GM19468 (cell line): ENCODE data around the gene NEK9.
A peak's percentile ranks its signal among the peaks of the same experiment; 100 is the strongest.
"Not testable (repeated sequence)": the region's sequence is repeated elsewhere in the genome, so short reads cannot be mapped to it uniquely, and the experiment has no call there.

Experiments
- ATAC-seq: cut with Tn5 transposase; IDR thresholded peaks from one replicate; pipeline ENCODE4 v1.9.1; 2021; ENCODE audit warnings: mild to moderate bottlenecking, moderate library complexity, moderate number of reproducible peaks; ENCODE audit not compliant: unreplicated experiment; ENCODE audit errors: extremely low read depth

The NEK9 gene

DNA sequence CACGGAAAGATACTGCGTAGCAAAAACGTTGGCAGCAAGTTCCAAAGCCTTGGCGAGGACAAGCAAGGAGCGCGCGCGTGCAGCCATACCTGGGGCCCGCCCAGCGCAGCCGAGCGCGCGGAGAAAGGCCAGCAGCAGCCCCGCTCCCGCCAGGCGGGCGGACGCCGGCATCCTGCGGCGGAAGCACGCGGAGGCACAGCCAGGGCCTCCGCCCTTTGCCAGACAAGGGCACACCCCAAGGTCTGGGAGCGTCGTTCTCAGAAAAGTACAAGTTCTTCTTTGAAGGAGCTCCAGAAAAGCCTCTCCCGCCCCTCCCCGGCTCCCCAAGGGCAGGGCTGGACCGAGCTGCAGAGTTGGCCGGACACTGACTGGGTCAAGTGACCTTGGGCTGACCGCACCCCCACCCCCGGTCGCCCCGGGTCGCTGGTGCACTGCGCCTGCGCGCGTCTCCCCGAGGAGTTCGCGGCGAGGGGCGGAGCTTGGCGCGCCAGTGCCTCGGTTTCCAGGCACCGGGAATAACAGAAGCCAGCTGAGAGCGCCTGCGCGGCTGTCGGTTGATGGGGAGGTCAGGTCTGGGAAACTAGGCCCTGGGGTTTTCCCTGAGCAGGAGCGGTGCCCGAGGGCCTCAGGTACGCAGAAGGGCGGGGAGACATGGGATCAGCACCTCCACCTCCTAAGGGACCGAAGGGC is 57.6 kb downstream of the NEK9 start, which contains the start of gene ZC2HC1C:
ZC2HC1C (plus strand) TSS at position 521 of the 690 bp plus-strand sequence. CDS start 933 bp downstream, outside the sequence.
- ATAC-seq, result no peak

DNA sequence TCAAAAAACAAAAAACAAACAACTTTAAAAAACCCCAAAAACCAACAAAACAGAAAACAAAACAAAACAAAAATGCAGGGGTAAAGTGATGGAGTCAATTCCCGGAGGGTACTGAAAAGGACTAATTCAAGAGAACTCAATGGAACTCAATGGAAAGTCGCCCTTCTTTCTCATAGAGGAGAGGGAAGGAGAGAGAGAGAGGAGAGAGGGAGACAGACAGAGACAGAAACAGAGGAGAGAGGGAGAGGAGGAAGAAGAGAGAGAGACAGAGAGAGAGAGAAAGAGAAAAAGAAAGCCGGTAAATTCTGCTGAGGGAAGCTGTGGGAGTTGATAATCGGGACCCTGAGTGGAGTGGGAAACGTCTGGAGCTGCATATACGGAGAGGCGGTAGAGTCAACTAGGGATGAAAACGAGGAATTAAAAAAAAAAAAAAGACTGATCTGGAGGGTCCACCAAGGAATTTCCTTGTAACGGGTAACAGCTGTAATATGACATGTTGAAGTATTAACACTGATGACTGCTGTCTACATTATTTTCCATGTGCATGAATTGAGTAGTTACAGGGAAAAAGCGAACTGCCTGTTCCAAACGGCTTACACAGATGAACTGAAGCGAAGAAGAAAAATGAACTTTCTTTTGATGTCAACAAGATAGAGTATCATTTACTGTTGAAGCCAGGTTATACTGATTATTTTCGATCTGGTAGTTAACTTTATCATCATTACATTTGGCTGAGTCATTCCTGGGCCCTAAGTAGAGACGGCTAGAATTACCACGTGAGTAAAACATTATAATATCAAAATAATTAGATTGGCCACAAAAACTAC is 58.3 kb downstream of the NEK9 start:
- no peak for ATAC-seq

DNA sequence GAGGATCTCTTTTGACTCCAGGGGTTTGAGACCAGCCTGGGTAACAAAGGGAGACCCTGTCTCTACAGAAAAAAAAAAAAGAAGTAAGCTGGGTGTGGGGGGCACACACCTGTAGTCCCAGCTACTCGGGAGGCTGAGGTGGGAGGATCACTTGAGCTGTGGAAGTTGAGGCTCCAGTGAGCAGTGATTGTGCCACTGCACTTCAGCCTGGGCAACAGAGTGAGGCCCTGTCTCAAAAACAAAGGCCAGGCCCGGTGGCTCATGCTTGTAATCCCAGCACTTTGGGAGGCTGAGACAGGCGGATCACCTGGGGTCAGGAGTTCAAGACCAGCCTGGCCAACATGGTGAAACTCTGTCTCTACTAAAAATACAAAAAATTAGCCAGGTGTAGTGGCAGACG is 59.1 kb downstream of the NEK9 start:
- not testable (repeated sequence) for ATAC-seq

DNA sequence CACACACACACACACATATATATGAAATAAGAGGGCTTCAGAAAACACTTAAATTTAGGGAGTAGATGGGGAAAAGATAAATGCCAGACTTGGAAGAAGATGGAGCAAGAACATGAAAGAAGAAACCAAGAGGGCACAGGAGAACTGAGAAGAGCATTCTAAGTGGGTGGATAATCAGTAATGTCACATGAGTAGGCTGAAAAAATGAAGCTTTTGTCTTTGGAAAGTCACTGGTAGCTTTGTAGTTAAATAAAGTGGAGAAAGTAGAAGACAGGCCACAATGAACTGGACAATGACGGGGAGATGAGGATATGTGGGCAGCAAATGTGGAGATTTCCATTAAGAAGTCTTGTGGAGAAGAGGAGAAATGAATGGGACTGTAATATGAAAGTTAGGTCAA is 59.6 kb downstream of the NEK9 start:
- ATAC-seq, result no peak

DNA sequence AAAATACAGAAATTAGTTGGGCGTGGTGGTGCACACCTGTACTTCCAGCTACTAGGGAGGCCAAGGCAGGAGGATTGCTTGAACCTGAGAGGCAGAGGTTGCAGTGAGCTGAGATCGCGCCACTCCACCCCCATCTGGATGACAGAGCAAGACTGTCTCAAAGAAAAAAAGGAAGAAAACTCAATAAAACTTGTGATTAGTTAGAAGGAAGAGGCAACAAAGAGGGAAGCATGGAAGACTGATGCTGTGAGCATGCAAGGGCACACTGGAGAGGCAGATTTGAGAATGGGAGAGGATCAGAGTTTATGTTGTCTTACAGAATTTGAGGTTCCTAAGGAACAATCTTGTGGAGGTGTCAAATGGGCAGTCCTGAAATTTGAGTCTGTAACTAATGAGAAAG is 60.2 kb downstream of the NEK9 start:
- no peak for ATAC-seq

DNA sequence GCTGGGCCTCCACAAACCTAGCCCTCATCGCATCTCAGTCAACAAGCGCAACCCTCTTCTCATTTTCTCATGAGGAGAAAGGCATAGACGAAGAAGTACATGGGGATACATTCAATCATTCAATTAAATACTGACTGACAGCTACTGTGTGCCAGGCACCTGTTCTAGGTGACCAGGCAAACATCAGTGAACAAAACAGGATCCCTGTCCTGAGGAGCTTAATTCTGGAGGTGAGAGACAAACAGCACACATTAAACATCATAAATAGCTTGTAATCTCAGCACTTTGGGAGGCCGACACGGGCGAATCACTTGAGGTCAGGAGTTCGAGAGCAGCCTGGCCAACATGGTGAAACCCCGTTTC is 62.7 kb downstream of the NEK9 start:
- ATAC-seq, result no peak

DNA sequence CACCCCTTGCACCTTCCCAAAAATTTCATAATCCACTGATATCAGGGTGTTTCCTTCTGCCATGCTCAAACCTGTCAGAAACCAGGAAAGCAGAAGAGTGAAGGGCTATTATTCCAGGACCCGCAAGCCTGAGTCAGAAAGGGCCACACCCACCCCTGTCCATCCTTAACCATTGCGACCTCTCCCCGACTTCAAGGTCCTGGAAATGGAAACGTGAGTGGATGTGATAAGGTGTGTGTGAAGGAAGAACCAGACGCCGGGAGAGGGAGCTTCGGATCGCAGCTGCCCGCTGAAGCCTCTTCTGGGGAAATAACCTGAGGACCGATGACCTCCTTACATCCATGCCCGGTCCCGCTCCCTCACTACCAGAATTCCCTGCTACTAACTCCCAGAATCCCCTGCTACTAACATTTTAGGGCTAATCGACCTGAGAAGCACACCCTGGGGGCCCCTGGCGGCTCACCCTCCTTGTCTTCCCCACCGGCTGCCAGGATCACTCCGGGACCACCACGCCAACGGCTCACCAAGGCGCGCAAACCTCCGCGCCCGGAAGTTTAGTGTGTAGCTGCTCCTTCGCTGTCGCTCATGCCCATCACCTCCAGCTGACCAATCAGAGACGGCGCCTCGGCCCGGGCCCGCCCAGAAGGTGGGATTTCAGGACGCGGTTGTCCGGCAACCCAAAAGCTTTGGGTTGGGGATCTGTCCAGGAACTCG is 63.2 kb downstream of the NEK9 start, which contains the start of gene ACYP1:
ACYP1 (minus strand) TSS at position 534 of the 714 bp plus-strand sequence; CDS start at position 63, 471 bp downstream.
- peak; percentile 84 for ATAC-seq

DNA sequence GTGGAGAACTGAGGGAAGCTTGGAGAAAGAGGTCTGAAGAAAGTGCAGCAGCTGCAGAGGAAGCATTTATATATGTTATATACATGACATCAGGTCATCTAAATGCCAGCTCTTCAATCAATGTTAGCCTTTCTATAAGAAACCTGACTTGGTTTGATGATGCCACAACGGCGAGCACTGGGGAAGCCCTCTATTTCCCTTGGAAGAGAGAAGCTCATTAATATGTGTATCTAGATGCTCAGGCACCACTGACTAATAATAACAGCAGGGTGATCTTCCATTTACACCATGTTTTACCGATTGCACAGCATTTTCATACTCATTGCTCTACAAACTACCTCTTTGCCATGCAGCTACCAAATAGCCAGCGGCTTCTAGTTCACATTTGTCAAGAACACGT is 63.8 kb downstream of the NEK9 start:
- no peak for ATAC-seq

DNA sequence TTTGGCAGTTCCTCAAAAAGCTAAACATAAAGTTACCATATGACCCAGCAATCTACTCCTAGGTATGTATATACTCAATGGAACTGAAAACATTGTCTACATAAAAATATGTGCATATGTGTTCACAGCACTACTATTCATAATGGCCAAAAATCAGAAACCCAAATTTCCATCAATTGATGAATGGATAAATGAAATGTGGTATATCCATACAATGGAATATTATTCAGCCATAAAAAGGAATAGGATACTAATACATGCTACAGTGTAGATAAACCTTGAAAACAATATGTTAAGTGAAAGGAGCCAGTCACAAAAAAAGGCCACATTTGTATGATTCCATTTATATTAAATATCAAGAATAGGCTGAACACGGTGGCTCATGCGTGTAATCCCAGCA is 66.4 kb downstream of the NEK9 start:
- no peak for ATAC-seq

DNA sequence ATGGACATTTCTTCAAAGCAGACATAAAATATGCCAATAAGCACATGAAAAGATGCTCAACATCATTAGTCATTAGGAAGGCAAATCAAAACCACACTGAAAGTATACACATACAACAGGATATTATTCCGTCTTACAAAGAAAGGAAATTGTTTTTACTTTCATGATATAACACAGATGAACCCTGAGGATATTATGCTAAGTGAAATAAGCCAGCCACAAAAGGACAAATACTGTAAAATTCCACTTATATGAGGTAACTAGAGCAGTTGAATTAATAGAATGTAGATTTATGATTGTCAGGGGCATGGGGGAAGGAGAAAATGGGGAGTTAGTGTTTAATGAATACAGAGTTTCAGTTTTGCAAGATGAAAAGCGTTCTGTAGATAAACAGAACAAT is 67.2 kb downstream of the NEK9 start:
- no peak for ATAC-seq

DNA sequence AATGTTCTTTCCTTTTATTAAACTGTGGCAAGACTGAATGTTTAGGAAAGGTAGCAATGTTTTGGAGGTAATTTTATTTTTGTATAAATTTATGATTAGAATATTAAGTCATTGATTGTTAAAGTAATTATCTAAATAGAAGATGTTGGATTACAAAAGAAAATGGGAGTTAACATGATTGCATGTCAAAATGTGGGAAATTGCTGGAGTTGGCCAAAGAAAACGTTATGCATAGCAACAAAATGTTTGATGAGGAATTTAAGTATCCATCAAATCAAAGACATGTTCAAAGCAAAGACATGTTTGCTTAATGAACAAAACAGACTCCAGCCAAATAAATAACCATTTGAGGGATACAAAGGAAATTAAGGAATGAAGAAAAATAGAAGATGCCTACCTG is 72.4 kb downstream of the NEK9 start:
- ATAC-seq, result no peak

DNA sequence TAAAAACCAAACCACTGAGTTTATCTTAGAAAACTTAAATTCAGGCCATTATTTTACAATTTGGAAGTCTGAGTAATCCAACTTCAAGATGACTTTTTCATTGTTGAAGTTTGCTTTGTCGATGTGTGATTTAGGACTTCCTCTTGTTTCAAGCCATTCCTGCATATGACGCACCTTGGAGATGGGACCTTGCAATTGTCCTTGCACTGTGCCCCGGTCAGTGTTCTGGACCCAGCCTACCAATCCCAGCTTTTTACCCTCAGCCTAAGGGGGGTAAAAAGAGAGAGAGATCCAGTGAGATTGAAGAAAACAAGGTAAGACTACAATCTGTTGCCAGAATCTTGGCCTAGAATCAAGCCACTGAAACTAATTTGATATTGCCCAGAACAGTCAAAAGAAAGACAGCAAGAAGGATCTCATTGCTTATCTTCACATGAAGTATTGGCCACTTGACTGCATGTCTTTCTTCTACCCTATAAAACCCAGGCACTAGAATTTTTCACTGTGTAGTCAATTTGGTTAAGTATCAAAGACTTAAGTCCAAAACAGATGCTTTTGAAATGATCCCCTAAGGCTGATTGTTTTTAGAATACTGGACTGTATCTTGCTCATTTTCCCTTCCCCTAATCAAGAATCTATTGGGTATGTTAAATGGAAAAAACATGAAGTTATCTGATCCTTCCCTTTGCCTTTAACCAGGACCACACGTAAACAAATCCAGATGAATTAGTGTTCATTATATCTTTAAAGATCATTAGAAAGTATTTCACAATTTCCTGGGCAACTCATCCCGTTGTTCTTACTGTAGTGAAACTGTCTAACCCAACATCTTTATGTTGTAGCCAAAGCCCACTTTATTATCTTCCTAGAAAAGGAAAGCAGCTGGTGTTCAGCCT is 73.2 kb downstream of the NEK9 start:
- ATAC-seq, result no peak

DNA sequence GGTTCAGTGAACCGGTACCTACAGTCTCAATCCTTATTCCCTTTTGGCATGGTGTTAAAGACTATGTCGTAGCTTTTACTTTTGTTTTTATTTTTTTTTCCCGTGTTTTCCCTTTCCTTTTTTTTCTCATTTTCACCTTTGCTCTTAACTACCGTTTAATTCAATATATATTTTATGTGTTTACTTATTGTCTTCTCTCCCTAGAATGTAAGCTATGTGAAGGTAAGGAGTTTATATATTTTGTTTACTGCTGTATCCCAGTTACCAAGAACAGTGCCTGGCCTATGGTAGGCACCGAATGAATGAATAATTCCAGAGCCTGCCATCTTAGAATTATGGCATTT is 75.3 kb downstream of the NEK9 start:
- no peak for ATAC-seq

DNA sequence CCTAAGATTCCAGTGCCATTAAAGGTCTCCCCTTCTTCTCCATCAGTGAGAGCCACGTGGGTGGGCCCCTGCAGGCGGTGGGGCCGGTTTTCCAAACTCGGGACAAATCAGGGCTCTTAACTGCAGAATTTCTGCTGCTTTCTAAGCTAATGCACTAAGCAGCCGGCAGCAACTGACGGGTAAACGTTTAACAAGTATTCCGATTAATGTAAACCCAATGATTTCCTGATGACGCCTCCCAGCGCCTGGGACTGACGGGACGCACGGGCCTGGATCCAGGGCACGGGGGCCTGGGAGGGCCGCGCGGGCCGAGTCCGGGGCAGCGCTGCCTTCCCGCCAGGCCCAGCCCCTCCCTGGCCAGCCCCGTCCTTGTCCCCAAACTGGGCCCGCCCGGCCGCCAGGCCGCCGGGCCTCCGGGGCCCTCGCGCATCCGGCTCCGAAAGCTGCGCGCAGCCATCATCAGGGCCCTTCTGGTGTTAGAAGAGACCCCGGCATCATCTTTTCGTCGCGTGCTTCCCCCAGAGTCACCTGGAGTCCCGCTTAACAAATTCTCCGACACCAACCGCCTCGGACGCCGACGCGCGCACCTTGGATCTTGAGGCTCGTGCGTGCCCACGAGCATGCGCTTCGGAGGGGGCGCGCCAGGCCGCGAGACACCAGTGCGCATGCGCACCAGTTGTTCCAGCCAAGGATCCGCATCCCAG is 75.8 kb downstream of the NEK9 start, which contains the start of gene MLH3:
MLH3 (minus strand) TSS at position 616 of the 704 bp plus-strand sequence. CDS start 1,812 bp downstream, outside the sequence.
- peak; percentile 22 for ATAC-seq

DNA sequence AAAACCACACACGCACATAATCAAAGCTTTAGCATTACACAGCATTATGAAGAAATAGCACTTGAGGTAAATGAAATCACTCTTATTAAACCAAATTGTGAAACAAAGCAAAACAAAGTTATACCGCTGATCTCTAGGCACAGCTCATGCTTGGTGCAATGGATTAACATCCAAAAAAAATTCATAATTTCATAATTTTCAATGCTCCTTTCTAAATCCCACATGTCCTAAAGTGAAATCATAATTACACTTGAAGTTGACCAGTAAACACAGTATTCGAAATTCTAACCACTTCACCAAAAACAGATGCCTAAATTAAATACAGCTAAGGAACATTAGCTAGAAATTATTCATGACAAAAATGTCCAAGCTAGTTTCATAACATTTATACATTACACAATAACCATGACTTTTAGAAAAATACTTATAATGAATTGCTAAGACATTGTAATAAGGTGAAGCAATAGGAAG is 77.1 kb downstream of the NEK9 start:
- ATAC-seq, result no peak

DNA sequence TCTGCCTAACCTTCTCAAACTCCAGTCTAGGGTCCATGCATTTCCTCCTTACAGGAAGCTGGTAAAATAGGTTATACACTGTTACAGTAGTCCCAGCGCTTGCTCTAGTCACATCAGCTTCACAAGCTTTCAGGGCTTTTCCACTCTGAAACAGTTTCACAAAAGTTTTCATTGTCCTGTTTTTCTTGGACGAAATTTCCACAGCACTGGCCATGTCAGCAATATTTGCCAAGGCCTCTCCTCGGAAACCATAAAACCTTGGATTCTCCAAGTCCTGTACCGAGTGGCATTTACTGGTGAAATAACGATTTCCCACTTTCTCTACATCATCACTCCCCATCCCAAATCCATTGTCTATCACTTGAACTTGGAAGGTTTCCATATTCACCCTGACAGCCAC is 77.7 kb downstream of the NEK9 start:
- ATAC-seq, result no peak

DNA sequence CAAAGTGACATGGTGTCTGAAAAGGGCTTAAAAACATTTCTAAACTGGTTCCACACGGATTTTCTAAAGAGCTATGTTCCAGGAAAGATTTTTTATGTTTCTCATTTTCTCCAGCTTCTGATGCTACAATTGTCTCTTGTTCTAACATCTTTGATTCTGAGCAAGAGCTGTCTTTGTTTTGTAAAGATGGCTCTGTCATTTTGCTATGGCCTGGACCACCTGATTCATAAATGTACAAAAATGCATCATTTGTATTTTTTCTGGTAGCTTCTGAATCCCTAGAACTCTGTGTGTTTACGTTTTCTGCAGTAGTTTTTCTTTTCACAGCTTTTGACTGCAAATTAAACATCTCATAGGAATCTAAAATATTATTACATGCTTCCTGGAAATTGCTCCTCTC is 78.7 kb downstream of the NEK9 start:
- no peak for ATAC-seq

DNA sequence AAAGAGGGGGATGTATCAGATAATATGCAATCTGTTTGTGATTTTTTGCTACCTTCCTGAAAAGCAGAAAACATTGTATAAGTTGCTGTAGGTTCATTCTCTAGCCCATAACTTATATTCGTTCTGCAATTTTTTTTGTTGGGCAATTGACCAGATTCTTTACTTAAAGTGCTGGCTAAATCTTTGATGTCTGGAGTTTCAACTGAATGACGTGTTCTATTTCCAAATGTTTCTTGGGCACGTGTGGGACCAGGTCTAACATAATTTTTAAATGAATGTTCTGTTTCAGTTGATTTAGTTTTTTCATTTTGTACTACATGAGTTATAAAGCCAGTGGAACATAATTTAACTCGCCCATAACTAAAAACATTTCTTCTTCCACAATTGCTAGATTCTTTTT is 79.3 kb downstream of the NEK9 start:
- ATAC-seq, result no peak

DNA sequence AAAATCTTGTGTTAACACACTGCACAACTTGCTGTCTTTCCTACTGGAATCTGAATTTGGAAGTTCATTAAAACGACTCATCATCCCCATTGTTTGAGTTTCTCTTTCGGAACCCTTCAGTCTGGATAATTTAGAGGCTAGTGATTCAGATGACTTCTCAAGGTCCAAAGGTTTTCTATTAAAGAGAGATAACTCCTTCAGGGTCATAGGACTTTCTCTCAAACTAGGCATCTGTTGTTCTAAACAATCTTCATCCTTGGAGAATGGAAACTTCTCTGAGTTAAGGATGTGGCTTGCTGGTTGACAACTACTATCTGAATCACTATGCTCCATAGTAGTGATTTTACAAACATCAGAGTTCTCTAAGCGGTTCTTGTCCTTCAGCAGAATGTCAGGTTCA is 79.9 kb downstream of the NEK9 start:
- no peak for ATAC-seq
